Measurements from ENCODE around the gene ANTXR1. TPM values are rescaled to one million over a fixed set of nuclear protein-coding genes. Genes with fewer than 3 reads are reported as not detected.

The ANTXR1 gene
- total and polyA plus RNA-seq, 2 donors (not counting 3 experiments of a cell fraction or from before 2014, with no cell fraction given) = 4.2 to 17.3 TPM

DNA sequence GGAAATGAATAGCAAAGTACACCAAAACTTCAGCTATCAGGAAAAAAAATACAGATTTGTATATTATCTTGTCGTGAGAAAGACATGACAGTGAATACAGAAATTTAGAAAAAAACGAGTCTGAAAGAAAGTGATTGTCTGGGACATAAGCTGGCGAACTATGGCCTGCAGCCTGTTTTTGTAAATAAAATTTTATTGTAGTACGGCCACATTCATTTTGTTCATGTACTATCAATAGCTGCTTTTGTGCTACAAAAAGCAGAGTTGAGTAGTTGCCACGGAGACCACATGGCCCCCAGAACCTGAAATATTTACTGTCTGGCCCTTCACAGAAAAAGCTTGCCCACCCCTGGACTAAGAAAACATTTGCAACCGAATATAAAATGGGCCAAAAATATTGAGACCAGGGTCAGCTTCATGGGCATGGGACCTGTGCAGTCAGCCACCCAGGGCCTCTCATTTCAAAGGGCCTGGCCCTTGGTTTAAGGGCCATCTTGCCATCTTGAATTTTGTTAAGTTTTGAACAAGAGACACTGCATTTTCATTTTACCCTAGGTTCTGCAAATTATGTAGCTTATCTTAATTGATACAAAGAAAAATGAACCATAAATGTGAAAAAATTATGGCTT is 17.9 kb downstream of the ANTXR1 start:
- no peak overlapping the region for H3K4me3 ChIP-seq (replicated peaks in 1 of 3; ENCODE audit: insufficient read depth in 1 of 3, low read depth in 1 of 3, low read length in 3 of 3)
- H3K9ac ChIP-seq (replicated peaks; ENCODE audit: extremely low read depth, insufficient read depth, low read length) = no peak overlapping the region
- no peak for FAIRE-seq
- H4K20me1 ChIP-seq (replicated peaks; ENCODE audit: control insufficient read depth, extremely low read depth, insufficient read depth, low read length) = no peaks in the 10 kb centered on the region
- no peaks in the 10 kb centered on the region for H3K9me1 ChIP-seq (replicated peaks; ENCODE audit: control insufficient read depth, extremely low read depth, insufficient read depth, low read length)
- CTCF ChIA-PET = interaction anchor here (1.1 to 4.3 kb wide), 2 partner anchors 20 to 276 kb away, joined by 5 to 22 read pairs; no protein-coding TSS in a partner anchor
- H3K36me3 ChIP-seq (ENCODE audit: control insufficient read depth in 2 of 2, extremely low read depth in 1 of 2, insufficient read depth in 2 of 2, low read length in 2 of 2) = no peaks in the 10 kb centered on the region
- no peaks in the 10 kb centered on the region for H3K27me3 ChIP-seq (ENCODE audit: control insufficient read depth in 2 of 2, insufficient read depth in 2 of 2, low read length in 2 of 2)
- BruUV-seq (replicated peaks) = no TSS peak
- no peak overlapping the region for H3K4me2 ChIP-seq (ENCODE audit: insufficient read depth, low read length)
- POLR2A ChIA-PET = no interaction called here
- dilution Hi-C loops (cut with MboI; ENCODE audit: extremely low pct_ligation_motif_present, low sequenced_read_pairs) = no loop called here
- no peak for TF ChIP-seq FOS (IDR thresholded peaks at IDR 0.05; ENCODE audit: borderline replicate concordance, insufficient read depth, low read length)
- TF ChIP-seq MYC (IDR thresholded peaks at IDR 0.05; ENCODE audit: low read depth, low read length) = no peak
- TF ChIP-seq, protein P1, sequence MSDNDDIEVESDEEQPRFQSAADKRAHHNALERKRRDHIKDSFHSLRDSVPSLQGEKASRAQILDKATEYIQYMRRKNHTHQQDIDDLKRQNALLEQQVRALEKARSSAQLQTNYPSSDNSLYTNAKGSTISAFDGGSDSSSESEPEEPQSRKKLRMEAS (IDR thresholded peaks at IDR 0.05; ENCODE audit: insufficient read depth, insufficient read length) = no peak
- TF ChIP-seq EZH2 (IDR thresholded peaks at IDR 0.05; ENCODE audit: borderline replicate concordance, low read depth, low read length, severe bottlenecking) = no peak
- TF ChIP-seq, protein P2, sequence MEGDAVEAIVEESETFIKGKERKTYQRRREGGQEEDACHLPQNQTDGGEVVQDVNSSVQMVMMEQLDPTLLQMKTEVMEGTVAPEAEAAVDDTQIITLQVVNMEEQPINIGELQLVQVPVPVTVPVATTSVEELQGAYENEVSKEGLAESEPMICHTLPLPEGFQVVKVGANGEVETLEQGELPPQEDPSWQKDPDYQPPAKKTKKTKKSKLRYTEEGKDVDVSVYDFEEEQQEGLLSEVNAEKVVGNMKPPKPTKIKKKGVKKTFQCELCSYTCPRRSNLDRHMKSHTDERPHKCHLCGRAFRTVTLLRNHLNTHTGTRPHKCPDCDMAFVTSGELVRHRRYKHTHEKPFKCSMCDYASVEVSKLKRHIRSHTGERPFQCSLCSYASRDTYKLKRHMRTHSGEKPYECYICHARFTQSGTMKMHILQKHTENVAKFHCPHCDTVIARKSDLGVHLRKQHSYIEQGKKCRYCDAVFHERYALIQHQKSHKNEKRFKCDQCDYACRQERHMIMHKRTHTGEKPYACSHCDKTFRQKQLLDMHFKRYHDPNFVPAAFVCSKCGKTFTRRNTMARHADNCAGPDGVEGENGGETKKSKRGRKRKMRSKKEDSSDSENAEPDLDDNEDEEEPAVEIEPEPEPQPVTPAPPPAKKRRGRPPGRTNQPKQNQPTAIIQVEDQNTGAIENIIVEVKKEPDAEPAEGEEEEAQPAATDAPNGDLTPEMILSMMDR (IDR thresholded peaks at IDR 0.05; ENCODE audit: extremely low read depth in 1 of 2, insufficient read depth in 1 of 2, low read depth in 1 of 2, low read length in 2 of 2) = no peak
- TF ChIP-seq GATA2 (IDR thresholded peaks at IDR 0.05; ENCODE audit: insufficient read depth, insufficient read length, low read depth, low read length) = no peak
- TF ChIP-seq JUN (IDR thresholded peaks at IDR 0.05; ENCODE audit: borderline replicate concordance, insufficient read depth, insufficient read length, low read depth) = no peak
- TF ChIP-seq POLR2AphosphoS5 (IDR thresholded peaks at IDR 0.05; ENCODE audit: insufficient read depth, low read depth, low read length) = no peak
- no peak for TF ChIP-seq POLR2A (IDR thresholded peaks at IDR 0.05; ENCODE audit: low read depth, low read length)
- no peaks in the 10 kb centered on the region for H3K9me3 ChIP-seq (replicated peaks; ENCODE audit: control insufficient read depth, insufficient read depth, low read length)
- H3K4me1 ChIP-seq (ENCODE audit: control insufficient read depth, extremely low read depth, insufficient read depth, low read length) = peaks cover 19% of the 10 kb centered on the region
- H3K27ac ChIP-seq (ENCODE audit: insufficient read depth, low read depth, low read length) = no peak overlapping the region
- H2AFZ ChIP-seq (ENCODE audit: low read depth, low read length) = no peak overlapping the region
- intact Hi-C loops (cut with micrococcal nuclease) = no loop called here
- no peaks in the 10 kb centered on the region for H3K79me2 ChIP-seq (ENCODE audit: control insufficient read depth, insufficient read depth, low read length)
- DNase-seq (ENCODE audit: low read depth, low spot score) = no peak
